CD4-positive, alpha-beta T cell treated with Interleukin-21 for 1 hour (primary cell): ENCODE data around the gene NAA38.
"Not testable (repeated sequence)": the region's sequence is repeated elsewhere in the genome, so short reads cannot be mapped to it uniquely, and the experiment has no call there.

ENCODE experiments used
- DNase-seq: peaks from one replicate; pipeline ENCODE4 v3.0.0-alpha.2; 2020

NAA38 gene

GRCh38 chr17:7881276-7882054, 24.1 kb upstream of the NAA38 start:
- DNase-seq, result no peak

DNA sequence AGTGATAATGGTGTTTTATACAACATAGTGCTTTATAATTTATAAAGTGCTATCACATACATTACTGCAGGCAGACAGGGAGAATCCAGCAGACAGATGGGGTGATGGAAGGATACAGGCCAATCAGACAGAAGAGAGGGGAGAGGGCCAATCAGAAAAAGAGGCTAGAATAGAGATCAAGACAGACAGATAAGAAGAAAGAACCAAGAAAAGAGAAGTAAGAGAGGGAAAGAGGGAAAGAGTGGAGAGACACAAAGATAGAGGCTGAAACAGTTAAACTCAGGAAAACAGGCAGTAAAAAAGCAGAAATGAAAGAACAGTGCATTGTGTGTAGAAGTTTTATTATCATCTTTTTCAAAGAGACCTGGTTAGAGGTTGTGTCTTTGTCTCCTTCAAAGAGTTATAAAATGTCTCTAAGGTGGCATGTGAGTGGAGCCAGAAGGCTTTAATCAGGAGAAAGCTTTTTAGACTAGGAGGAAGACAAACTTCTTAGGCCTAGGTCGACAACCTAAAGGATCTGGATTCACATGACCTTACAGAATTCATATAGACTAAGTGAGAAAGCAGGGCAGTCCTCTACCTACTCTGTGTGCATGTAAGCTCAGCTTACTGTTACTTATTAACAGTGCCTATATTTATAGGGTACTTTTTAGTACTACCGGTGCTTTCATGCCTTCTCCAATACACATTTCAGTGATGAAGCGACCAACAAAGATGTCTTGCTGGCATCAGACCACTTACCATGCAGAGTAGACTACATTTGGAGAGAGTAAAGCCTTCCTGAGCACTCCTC, 22.9 kb upstream of the NAA38 start:
- DNase-seq, result no peak

- DNase-seq, result no peak
Observed at GRCh38 chr17:7878234-7878633, 20.9 kb upstream of the NAA38 start.

DNA sequence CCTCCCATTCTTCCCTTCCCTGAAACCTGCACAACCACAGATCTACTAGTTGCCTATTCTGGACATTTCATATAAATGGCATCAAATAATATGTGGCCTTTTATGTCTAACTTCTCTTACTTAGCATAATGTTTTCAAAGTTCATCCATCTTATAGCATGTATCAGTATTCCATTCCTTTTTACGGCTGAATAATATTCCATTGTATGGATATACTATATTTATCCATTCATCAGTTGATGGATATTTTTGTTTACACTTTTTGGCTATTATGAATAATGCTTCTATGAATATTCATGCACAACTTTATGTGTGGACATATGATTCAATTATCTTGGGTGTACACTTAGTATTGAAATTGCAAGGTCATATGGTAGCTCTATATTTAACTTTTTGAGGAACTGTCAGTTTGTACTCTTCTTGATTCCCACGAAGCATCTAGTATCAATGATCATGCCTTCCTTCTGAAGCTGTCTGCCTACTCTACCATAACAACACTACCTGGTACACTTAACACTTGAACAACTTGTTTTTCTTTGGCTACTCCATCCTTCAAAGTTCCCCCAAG, 18.5 kb upstream of the NAA38 start:
- DNase-seq, result no peak

DNA sequence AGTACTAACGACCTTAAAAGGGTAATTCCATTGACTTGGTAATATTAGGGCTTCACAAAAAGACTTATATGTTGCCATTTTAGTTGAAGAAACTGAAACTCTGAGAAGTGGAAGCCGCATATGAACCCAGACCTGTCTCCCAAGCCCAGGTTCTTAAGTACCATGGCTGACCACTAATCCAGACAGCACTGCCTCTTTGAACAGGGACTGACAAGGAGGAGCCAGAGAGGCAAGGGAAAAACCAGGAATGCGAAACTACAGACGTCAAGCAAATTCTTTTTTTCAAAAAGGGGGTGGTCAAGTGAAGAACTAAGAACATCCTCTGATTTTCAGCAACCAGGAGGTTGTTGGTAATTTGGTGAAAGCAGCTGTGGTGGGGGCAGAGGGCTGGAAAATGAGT, 15.7 kb upstream of the NAA38 start:
- no peak for DNase-seq

- DNase-seq, result peak; percentile 38
Observed at GRCh38 chr17:7867881-7868329, 10.5 kb upstream of the NAA38 start.

GRCh38 chr17:7864995-7865650, 7.8 kb upstream of the NAA38 start:
- no peak for DNase-seq

DNA sequence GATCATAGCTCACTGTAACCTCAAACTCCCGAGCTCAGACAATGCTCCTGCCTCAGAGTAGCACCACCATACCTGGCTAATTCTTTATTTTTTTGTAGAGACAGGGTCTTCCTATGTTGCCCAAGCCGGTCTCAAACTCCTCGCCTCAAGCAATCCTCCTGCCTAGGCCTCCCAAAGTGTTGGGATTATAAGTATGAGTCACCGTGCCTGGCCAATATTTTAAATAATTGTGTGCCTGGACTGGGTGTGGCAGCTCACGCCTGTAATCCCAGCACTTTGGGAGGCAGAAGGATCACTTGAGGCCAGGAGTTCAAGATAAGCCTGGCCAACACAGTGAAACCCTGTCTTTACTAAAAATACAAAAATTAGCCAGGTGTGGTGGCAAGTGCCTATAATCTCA, 7.0 kb upstream of the NAA38 start:
- not testable (repeated sequence) for DNase-seq

DNA sequence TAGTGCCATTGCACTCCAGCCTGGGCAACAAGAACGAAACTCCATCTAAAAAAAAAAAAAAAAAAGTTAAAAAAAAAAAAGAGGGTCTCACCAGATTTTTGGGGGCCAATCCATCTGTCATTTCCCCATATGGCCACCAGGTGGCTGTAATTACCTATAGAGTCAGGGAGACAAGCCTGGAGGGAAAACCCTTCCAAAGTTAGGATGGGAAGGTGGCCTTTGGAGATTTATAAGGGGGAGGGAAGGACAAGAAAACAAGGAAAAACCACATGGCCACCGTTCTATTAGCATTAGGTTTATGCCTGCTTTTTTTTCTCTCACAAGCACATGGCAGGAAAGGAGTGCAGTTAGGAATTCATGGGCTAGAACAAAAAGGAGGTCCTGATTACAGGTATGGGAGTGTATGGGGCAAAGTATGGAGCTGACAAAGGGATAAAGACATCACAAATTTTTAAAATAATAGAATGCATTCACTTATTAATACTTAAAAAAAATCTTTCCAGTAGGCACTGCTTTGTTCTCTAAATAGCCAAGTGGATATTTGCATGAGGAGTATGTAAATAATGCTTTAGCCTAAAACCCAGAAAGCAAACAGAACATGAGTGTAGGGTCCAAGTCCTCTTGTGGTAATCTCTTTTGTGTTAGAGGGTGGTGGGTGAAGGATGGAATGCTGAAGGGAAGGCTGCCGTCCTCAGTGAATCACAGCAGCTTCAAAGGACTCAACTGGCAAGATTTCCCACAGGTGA, 5.5 kb upstream of the NAA38 start:
- peak; percentile 71 for DNase-seq

GRCh38 chr17:7859028-7859427, 1.7 kb upstream of the NAA38 start:
- DNase-seq, result no peak

DNA sequence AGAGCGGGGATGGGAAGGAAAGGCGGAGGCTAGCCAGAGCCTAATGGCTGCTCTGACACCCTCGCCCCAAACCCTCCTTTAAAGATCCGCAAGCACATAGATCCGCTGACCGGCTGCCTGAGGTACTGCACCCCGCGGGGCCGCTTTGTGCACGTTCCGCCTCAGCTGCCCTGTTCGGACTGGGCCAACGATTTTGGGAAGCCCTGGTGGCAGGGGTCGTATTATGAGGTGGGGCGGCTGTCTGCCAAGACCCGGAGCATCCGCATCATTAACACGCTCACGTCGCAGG, 1.1 kb upstream of the NAA38 start:
- DNase-seq, result peak; percentile 57

DNA sequence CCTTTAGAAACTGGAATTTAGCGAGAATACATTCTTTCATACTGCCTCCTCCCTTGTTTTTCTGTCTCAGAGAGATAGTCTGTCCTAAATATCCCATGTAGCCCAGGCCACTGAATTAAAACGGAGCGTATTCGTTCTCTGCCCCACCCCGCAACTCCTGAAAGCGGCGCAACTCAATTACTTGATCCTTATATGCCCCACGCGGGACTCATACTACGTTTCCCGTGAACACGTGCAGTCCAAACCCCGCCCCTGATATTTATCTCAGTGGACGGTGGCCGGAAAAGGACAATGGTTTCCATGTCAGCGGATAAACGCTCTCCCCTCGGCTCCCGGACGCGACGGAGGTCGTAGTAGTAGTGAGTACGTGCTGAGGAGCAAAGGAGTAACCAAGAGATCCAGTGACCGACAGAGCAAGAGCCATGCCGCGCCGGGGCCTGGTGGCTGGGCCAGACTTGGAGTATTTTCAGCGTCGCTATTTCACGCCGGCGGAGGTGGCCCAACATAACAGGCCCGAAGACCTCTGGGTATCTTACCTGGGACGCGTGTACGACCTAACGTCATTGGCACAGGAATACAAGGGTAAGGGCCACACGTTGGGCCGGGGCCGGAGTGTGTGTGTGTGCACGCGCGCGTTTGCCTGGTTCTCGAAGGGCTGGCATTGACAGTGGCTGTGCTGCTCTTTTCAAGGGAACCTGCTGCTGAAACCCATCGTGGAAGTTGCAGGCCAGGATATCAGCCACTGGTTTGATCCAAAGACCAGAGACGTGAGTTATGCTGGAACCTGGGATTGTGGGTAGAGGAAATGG, 558 bp upstream of the NAA38 start, which contains the start of gene CYB5D1:
TSS of gene CYB5D1 (plus strand) at position 291 of the 809 bp plus-strand sequence. CDS start at position 423, 132 bp downstream.
- DNase-seq, result peak; percentile 95

DNA sequence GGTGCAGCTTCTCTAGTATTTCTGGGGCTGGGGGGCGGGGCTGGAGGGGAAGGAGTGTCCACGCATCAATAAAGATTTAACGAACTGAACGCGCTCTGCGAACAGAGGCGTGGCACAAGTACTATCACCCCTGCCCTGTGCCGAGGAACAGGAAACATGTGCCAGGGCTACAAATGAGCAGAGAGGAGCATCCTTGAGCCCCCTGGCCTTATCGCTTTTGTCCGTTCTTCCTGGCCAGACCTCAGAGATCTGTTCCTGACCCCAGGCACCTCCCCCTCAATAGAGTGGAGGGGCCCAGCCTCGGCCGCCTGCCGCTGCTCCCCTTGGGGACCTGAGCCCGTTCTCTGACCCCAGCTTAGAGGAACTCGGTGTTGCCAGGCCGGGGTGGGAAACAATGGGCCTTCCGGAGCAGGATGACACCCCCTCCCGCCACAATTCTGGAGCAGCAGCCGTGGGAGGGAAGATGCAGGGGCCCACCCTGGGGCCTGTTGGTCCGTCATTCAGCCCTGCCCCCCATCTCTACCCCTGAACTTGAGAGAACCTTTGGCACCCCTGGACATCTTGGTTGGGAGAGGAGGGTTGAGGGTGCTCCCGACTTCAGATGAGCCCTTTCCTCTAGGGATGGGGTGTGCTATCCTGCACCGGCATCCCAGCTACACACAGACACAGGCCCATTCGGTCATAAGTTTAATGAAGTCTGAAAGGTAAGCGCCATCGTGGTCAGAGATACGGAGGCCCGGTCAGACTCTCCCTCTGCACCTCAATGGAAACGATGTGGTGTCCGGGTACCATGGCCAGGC, 1.1 kb downstream of the NAA38 start:
- DNase-seq, result peak; percentile 51

GRCh38 chr17:7855660-7856010, 1.7 kb downstream of the NAA38 start:
- DNase-seq, result no peak

DNA sequence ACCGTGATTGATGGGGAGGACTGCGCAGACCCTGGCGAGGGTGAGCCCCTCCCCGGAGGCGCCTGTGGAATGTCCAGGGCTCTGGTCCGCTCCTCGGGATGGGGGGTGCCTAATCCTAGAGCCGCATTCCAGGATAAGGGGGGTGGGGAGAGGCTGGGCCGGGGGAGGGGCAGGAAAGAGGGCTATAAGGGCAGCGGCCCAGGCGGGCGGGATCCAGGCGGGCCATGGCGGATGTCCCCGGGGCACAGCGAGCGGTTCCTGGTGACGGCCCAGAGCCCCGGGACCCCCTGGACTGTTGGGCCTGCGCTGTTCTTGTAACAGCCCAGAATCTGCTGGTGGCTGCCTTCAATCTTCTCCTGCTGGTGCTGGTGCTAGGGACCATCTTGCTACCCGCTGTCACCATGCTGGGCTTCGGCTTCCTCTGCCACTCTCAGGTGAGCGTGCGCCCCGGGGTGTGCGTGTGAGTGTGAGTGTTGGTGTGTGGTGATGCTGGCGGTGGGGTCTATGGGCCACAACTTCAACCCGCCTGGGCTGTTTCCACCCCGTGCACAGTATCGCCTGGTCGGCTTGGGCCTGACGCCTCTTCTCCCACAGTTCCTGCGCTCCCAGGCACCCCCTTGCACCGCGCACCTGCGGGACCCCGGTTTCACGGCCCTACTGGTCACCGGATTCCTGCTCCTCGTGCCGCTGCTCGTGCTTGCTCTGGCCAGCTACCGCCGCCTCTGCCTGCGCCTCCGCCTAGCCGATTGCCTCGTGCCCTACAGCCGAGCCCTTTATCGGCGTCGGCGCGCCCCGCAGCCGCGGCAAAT, 2.3 kb downstream of the NAA38 start, which contains the start of gene TMEM88:
TSS of gene TMEM88 (plus strand) at position 216 of the 809 bp plus-strand sequence. CDS start at position 225, 9 bp downstream.
- DNase-seq, result peak; percentile 36

- DNase-seq, result peak; percentile 12
Observed at GRCh38 chr17:7854078-7854777, 3.1 kb downstream of the NAA38 start.

DNA sequence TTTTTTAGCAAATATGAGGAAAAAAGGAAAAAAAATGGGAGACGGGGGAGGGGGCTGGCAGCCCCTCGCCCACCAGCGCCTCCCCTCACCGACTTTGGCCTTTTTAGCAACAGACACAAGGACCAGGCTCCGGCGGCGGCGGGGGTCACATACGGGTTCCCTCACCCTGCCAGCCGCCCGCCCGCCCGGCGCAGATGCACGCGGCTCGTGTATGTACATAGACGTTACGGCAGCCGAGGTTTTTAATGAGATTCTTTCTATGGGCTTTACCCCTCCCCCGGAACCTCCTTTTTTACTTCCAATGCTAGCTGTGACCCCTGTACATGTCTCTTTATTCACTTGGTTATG, 3.7 kb downstream of the NAA38 start:
- peak; percentile 20 for DNase-seq

DNA sequence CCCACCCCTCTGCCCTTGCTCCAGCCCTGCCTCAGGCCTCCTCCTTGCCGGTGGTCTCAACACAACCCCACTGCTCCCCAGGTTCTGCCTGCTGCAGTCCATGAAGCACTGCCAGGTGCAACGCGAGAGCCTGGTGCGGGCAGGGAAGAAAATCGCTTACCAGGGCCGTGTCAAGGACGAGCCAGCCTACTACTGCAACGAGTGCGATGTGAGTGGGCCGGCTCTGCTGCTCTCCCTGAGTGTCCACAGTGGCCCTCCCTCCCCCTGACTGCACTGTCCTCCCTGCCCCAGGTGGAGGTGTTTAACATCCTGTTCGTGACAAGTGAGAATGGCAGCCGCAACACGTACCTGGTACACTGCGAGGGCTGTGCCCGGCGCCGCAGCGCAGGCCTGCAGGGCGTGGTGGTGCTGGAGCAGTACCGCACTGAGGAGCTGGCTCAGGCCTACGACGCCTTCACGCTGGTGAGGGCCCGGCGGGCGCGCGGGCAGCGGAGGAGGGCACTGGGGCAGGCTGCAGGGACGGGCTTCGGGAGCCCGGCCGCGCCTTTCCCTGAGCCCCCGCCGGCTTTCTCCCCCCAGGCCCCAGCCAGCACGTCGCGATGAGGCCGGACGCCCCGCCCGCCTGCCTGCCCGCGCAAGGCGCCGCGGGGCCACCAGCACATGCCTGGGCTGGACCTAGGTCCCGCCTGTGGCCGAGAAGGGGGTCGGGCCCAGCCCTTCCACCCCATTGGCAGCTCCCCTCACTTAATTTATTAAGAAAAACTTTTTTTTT, 4.3 kb downstream of the NAA38 start:
- DNase-seq, result peak; percentile 29

DNA sequence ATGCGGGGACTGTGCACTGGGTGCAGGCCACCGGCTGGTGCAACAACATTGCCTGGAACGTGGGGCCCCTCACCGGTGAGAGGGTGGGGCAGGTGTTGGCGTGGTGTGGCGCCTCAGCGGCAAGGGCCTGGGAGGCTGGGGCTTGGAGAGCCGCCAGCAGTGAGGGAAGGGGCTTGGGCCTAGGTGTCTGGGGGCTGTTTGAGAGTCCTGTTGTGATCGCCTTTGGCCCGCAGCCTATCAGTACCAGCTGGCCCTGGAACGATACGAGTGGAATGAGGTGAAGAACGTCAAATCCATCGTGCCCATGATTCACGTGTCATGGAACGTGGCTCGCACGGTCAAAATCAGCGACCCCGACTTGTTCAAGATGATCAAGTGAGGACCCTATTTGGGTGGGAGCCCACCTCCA, 5.1 kb downstream of the NAA38 start:
- no peak for DNase-seq
